ENCODE measurements around the gene SELENON. TPM values are rescaled to one million over a fixed set of nuclear protein-coding genes. Genes with fewer than 3 reads are reported as not detected.

Gene SELENON
- total RNA-seq, 1 donor from 2014 or later, result 95.7 TPM

GRCh38 chr1:25813734-25814471, 13.9 kb downstream of the SELENON start:
- DNase-seq (ENCODE audit: low spot score), result peak; percentile 75
- peaks cover 11% of the 10 kb centered on the region for H3K4me1 Mint-ChIP-seq (ENCODE audit: low read depth)
- H3K9me3 Mint-ChIP-seq (ENCODE audit: low read depth), result no peaks in the 10 kb centered on the region
- no peak overlapping the region for H3K27ac Mint-ChIP-seq (ENCODE audit: unreplicated experiment)
- H3K4me3 Mint-ChIP-seq (ENCODE audit: unreplicated experiment), result no peak overlapping the region
- no peaks in the 10 kb centered on the region for H3K27me3 Mint-ChIP-seq (ENCODE audit: low read depth)
- H3K36me3 Mint-ChIP-seq (ENCODE audit: low read depth), result peaks cover 8% of the 10 kb centered on the region
- TF ChIP-seq CTCF (IDR thresholded peaks at IDR 0.05), result peak; percentile 13

GRCh38 chr1:25814549-25815087, 14.6 kb downstream of the SELENON start:
- H3K9me3 Mint-ChIP-seq (ENCODE audit: low read depth), result no peaks in the 10 kb centered on the region
- H3K27me3 Mint-ChIP-seq (ENCODE audit: low read depth), result no peaks in the 10 kb centered on the region
- no peak for TF ChIP-seq CTCF (IDR thresholded peaks at IDR 0.05)
- H3K4me1 Mint-ChIP-seq (ENCODE audit: low read depth), result peaks cover 17% of the 10 kb centered on the region
- no peak overlapping the region for H3K27ac Mint-ChIP-seq (ENCODE audit: unreplicated experiment)
- peak; percentile 48 for DNase-seq (ENCODE audit: low spot score)
- H3K36me3 Mint-ChIP-seq (ENCODE audit: low read depth), result peaks cover 6% of the 10 kb centered on the region
- H3K4me3 Mint-ChIP-seq (ENCODE audit: unreplicated experiment), result no peak overlapping the region

- no peak overlapping the region for H3K27ac Mint-ChIP-seq (ENCODE audit: unreplicated experiment)
- no peak overlapping the region for H3K4me3 Mint-ChIP-seq (ENCODE audit: unreplicated experiment)
- no peaks in the 10 kb centered on the region for H3K27me3 Mint-ChIP-seq (ENCODE audit: low read depth)
- DNase-seq (ENCODE audit: low spot score), result peak; percentile 83
- peaks cover 17% of the 10 kb centered on the region for H3K4me1 Mint-ChIP-seq (ENCODE audit: low read depth)
- TF ChIP-seq CTCF (IDR thresholded peaks at IDR 0.05), result no peak
- peaks cover 2% of the 10 kb centered on the region for H3K36me3 Mint-ChIP-seq (ENCODE audit: low read depth)
- no peaks in the 10 kb centered on the region for H3K9me3 Mint-ChIP-seq (ENCODE audit: low read depth)
These were observed 15.5 kb downstream of the SELENON start for GRCh38 chr1:25815208-25816111.

GRCh38 chr1:25816112-25816718, 16.2 kb downstream of the SELENON start:
- no peak for TF ChIP-seq CTCF (IDR thresholded peaks at IDR 0.05)
- H3K27me3 Mint-ChIP-seq (ENCODE audit: low read depth), result no peaks in the 10 kb centered on the region
- H3K27ac Mint-ChIP-seq (ENCODE audit: unreplicated experiment), result no peak overlapping the region
- H3K4me3 Mint-ChIP-seq (ENCODE audit: unreplicated experiment), result no peak overlapping the region
- DNase-seq (ENCODE audit: low spot score), result peak; percentile 68
- H3K36me3 Mint-ChIP-seq (ENCODE audit: low read depth), result peaks cover 2% of the 10 kb centered on the region
- no peaks in the 10 kb centered on the region for H3K9me3 Mint-ChIP-seq (ENCODE audit: low read depth)
- peaks cover 24% of the 10 kb centered on the region for H3K4me1 Mint-ChIP-seq (ENCODE audit: low read depth)

Data from chondrocyte (in vitro differentiated cells).